HUES64 (cell line): ENCODE measurements around the gene CLVS2.
A peak's percentile ranks its signal among the peaks of the same experiment; 100 is the strongest.

Experiments used
- H3K27ac ChIP-seq: 2 replicates; pipeline ENCODE4 v1.7.0; 2013; ENCODE audit warnings: low read depth, low read length, inconsistent platforms
- H3K27me3 ChIP-seq: 2 replicates; pipeline ENCODE4 v1.6.1; 2013; ENCODE audit warnings: mild to moderate bottlenecking, low read length; ENCODE audit not compliant: insufficient read depth
- H3K36me3 ChIP-seq: 2 replicates; pipeline ENCODE4 v1.6.1; 2013; ENCODE audit warnings: mild to moderate bottlenecking, low read length; ENCODE audit not compliant: insufficient read depth
- H3K4me1 ChIP-seq: 2 replicates; pipeline ENCODE4 v1.6.1; 2013; ENCODE audit warnings: mild to moderate bottlenecking, low read length, moderate library complexity; ENCODE audit not compliant: insufficient read depth
- H3K4me3 ChIP-seq: 2 replicates; pipeline ENCODE4 v1.5.1; 2013; ENCODE audit warnings: mild to moderate bottlenecking, low read length, moderate library complexity
- H3K9ac ChIP-seq: 2 replicates; pipeline ENCODE4 v1.6.1; 2013; ENCODE audit warnings: mild to moderate bottlenecking, low read depth, low read length
- H3K9me3 ChIP-seq: 2 replicates; pipeline ENCODE4 v1.6.1; 2013; ENCODE audit warnings: low read depth, low read length; ENCODE audit not compliant: insufficient read depth
- WGBS: fragments of 150-250, 120-280 bp; methylation state at CpG from one replicate; pipeline ENCODE4 v1.1.7; 2013; ENCODE audit warnings: missing lambda C conversion rate; 5-methylcytosine and 5-hydroxymethylcytosine counted together

CLVS2 gene

DNA sequence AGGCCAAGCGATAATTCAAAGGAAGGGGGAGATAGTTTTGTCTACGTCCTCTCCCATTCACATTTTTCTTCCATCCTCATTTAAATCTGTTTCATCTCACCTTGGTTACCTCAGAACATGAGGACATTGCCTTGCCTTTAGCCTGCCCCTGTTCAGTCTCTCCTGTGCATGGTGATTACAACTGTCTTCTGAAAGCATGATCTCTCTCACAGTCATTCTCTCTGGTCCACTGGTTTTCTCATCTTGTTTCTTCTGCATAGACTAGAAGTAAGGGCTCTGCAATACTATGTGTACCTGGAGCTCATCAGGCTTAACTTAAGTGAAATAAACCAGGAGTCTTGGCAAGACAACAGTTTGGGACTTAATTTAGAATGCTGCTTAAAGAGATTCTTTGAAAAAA lies 31.4 kb downstream of the CLVS2 start:
- WGBS = 88% methylated on average over 2 of the region's 2 CpGs
- no peaks in the 10 kb centered on the region for H3K4me1 ChIP-seq
- no peaks in the 10 kb centered on the region for H3K27me3 ChIP-seq
- no peak overlapping the region for H3K9ac ChIP-seq
- no peak overlapping the region for H3K27ac ChIP-seq
- no peak overlapping the region for H3K4me3 ChIP-seq
- H3K36me3 ChIP-seq = no peaks in the 10 kb centered on the region
- H3K9me3 ChIP-seq = no peaks in the 10 kb centered on the region

DNA sequence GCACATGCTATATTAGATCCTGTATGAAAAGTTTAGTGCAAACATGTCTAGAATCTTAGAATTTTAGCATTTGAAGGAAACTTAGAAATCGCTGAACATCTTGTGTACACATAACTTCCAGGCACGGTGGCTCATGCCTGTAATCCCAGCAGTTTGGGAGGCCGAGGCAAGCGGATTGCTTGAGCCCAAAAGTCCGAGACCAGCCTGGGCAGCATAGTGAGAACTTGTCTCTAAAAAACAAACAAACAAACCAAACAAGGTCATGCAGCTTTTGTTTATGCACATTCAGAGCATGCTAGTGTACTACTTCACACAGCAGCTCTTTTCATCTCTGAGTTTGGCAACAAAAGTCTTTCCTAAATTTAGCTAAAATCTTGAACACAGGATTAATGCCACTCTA lies 32.2 kb downstream of the CLVS2 start:
- H3K9ac ChIP-seq = no peak overlapping the region
- H3K4me3 ChIP-seq = no peak overlapping the region
- H3K36me3 ChIP-seq = no peaks in the 10 kb centered on the region
- no peaks in the 10 kb centered on the region for H3K9me3 ChIP-seq
- no peaks in the 10 kb centered on the region for H3K4me1 ChIP-seq
- WGBS = 83% methylated on average over 5 of the region's 5 CpGs
- no peaks in the 10 kb centered on the region for H3K27me3 ChIP-seq
- no peak overlapping the region for H3K27ac ChIP-seq

DNA sequence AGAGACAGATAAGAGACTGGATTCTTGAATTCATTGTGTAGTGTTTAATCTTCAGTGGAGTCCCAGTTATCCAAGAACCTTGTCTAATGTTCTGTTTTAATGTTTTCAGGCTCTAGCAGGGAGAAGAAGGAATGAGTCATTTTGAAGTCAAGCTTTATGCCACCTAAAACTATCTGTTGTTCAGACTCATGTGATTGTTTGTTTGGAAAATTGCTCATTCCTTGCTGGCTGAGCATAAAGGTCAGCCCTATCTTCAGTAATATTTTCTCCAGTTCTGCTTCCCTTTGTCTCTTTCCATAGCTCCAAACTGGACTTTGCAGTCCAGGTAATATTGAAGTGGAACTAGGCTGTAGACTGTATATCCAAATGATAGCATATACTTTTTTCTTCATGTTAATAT lies 34.2 kb downstream of the CLVS2 start:
- no peaks in the 10 kb centered on the region for H3K27me3 ChIP-seq
- no peak overlapping the region for H3K27ac ChIP-seq
- H3K36me3 ChIP-seq = no peaks in the 10 kb centered on the region
- no peaks in the 10 kb centered on the region for H3K4me1 ChIP-seq
- H3K9me3 ChIP-seq = no peaks in the 10 kb centered on the region
- H3K4me3 ChIP-seq = no peak overlapping the region
- no peak overlapping the region for H3K9ac ChIP-seq

DNA sequence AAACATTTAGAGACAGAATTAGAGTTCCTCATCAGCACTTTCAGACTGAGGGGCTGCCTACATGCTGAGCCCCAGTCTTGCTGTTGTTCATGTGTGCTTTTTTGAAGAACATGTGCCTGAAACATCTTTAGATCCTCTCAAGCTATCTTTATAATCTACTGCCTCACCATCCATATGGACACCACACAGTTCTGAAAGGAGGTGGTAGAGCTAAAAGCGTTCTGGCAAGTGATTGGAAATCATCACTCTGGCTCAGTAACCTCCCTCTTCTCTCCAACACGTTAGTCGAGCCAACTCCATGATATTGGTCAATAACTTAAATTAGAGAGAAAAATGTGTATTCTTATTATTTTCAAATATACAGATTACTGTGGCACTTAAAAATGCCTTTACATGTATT lies 40.6 kb downstream of the CLVS2 start:
- H3K27ac ChIP-seq = no peak overlapping the region
- H3K9me3 ChIP-seq = no peaks in the 10 kb centered on the region
- H3K9ac ChIP-seq = no peak overlapping the region
- no peak overlapping the region for H3K4me3 ChIP-seq
- H3K27me3 ChIP-seq = no peaks in the 10 kb centered on the region
- H3K4me1 ChIP-seq = no peaks in the 10 kb centered on the region
- H3K36me3 ChIP-seq = no peaks in the 10 kb centered on the region
- WGBS = 80% methylated on average over 1 of the region's 3 CpGs

DNA sequence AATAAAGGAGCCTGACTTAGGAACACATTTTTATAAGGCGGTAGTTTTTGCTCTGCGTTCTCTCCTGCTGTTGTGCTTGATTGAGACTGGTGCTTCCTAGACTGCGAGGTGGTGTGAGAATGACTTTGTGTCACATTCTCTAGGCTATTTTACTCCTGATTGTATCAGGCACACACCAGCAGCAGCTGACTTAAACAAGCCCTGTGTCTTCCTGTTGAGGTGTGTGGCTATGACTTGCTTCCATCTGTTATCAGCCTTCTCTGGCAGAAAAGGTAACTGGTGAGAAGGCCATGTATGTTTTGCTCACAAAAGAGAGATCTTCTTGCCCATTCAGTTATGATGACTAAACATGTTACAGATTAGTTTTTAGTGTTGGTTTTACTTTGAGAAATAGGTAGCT lies 43.4 kb downstream of the CLVS2 start:
- Histone ChIP-seq H3K27ac (no peak overlapping the region), H3K4me3 (no peak overlapping the region), H3K36me3 (no peaks in the 10 kb centered on the region), H3K9me3 (no peaks in the 10 kb centered on the region), H3K27me3 (no peaks in the 10 kb centered on the region), H3K9ac (no peak overlapping the region), H3K4me1 (no peaks in the 10 kb centered on the region)
- 91% methylated on average over 3 of the region's 3 CpGs for WGBS

DNA sequence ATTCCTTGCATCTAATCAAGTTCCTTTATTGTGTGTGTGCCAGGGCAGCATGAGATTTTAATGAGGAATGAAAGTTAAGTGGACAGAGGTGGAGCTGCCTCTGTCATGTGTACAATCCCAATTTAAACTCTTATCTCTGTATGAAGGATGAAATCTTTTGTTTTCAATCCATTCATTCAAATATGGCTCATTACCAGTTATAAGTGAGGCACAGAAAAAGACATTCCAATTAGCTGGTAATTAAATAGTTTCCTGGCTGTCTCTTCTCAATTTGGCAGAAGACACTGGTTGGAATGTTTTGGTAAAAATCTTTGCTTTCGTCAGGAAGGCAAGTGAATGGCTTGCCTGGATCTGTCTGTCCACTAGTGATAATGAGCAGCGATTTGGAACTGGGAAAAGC lies 46.4 kb downstream of the CLVS2 start:
- no peak overlapping the region for H3K9ac ChIP-seq
- H3K27me3 ChIP-seq = no peaks in the 10 kb centered on the region
- no peak overlapping the region for H3K4me3 ChIP-seq
- no peaks in the 10 kb centered on the region for H3K9me3 ChIP-seq
- WGBS = 95% methylated on average over 2 of the region's 2 CpGs
- no peaks in the 10 kb centered on the region for H3K36me3 ChIP-seq
- H3K4me1 ChIP-seq = no peaks in the 10 kb centered on the region
- H3K27ac ChIP-seq = no peak overlapping the region

DNA sequence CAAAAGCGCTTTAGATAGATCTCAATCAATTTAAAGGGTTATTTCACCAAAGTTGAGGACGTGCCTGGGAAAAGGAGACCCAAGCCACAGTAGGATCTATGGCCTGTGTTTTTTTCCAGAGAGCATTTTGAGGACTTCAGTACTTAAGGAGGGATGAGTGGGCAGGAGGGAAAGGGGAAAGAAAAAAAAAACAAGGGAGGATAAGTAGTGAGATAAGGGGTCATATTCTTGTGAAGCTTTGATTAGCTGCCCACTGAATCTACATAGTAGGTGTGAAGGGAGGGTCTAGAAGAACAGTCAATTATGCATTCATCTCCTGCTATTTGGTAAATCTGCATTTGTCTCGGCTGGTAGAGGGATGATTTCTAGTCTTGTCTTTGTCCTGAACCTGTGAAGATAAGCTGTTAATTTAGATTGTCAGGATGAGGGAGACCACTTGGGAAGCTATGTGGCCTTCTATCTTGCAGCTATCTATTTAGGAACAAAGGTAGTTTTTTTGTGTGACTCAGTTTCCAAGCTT lies 48.4 kb downstream of the CLVS2 start:
- 88% methylated on average over 3 of the region's 3 CpGs for WGBS
- Histone ChIP-seq H3K9ac (no peak overlapping the region), H3K9me3 (no peaks in the 10 kb centered on the region), H3K4me3 (no peak overlapping the region), H3K27me3 (no peaks in the 10 kb centered on the region), H3K36me3 (no peaks in the 10 kb centered on the region), H3K27ac (no peak overlapping the region), H3K4me1 (no peaks in the 10 kb centered on the region)

DNA sequence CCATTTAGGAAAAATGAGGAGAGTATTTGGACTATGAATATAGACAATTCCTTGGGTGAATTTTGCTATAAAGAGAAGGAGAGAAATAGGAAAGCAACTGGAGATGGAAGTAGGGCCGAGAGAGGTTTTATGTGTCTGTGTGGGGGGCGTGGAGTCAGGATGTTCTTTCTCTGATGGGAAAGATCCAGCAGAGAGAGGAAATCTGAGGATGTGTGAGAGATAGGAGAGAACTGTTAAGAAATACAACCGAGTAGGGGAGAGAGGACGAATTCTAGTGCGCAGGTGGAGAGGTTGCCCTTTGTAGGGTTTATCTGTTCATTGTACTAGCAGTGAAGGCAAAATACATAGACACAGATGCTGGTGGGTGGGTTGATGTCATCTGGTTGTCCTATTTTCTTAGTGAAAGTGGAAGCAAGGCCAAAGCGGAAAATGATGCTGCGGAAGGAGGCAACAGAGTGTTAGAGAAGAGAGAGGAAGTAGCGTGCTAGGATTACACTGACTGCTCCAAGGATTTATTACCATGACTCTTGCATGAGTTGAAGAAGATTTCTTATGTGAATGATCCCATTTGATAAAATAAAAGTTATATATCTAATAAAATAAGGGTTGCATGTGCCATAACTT lies 57.7 kb downstream of the CLVS2 start:
- Histone ChIP-seq H3K36me3 (no peaks in the 10 kb centered on the region), H3K27me3 (no peaks in the 10 kb centered on the region), H3K9me3 (no peaks in the 10 kb centered on the region), H3K4me3 (no peak overlapping the region), H3K27ac (no peak overlapping the region), H3K4me1 (no peaks in the 10 kb centered on the region), H3K9ac (no peak overlapping the region)
- WGBS = 93% methylated on average over 8 of the region's 8 CpGs

DNA sequence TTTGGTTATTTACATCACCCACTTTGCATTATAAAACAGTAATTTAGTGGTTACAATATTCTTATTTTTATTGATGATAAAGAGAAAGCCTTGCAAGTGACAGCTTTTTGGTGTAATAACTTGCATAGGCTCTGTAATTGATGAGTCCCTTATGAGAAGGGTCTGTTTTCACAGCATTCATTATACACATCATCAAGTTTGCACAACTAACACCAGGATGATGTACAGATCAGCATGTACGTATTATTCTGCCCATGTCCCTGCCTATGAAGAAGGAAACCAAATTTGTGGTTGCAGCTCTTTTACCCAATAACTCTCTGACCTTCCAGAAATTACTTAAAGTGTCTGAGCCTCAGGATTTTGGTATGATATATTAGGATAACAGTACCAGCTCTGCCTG lies 59.2 kb downstream of the CLVS2 start:
- Histone ChIP-seq H3K27me3 (no peaks in the 10 kb centered on the region), H3K4me3 (no peak overlapping the region), H3K4me1 (no peaks in the 10 kb centered on the region), H3K27ac (no peak overlapping the region), H3K9ac (no peak overlapping the region), H3K36me3 (no peaks in the 10 kb centered on the region), H3K9me3 (no peaks in the 10 kb centered on the region)
- WGBS = 92% methylated on average over 1 of the region's 1 CpG

DNA sequence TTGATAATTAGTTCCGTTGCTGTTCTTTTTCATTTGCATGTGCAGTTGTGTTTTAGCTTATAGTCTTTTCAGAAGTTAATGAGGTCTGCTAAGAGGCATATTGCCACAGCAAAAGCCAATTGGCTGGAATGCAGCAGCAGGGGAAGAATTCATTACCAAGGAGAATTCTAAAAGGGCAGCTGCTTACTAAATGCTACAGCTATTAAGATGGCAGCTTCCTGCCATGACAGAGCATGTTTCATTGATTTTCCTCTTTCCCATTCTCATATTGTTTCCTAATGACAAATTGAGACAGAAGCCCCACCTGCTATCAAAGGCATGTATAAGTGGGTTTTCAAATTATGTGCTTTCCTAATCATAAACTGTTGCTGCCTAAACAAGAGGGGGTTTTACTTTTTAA lies 66.6 kb downstream of the CLVS2 start:
- no peak overlapping the region for H3K4me3 ChIP-seq
- H3K27me3 ChIP-seq = no peaks in the 10 kb centered on the region
- H3K27ac ChIP-seq = peak overlapping the region; percentile 1; the same call in 1 of the 2 replicates
- H3K4me1 ChIP-seq = peaks cover 17% of the 10 kb centered on the region
- H3K36me3 ChIP-seq = no peaks in the 10 kb centered on the region
- H3K9me3 ChIP-seq = no peaks in the 10 kb centered on the region
- whole genome bisulfite sequencing = 62% methylated on average over 1 of the region's 1 CpG
- H3K9ac ChIP-seq = no peak overlapping the region

DNA sequence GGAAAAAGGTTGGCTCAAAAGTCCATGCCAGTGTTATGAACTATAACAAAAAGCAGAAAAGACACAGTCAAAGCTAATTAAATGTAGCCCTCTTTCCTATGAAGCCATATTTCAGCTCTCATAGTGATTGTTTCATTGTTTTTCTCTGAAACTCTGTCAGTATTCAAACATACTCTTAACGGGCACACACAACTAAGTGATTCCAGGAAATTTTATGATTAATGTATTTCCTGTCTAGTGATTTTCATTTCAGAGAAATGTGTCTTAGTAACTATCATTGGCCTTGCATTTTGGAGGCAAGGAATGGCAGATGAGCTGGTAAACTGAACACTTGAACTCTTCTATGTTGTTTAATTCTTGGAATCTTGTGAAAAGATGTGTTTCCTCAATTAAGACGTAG lies 68.0 kb downstream of the CLVS2 start:
- H3K4me1 ChIP-seq = peaks cover 17% of the 10 kb centered on the region
- H3K27ac ChIP-seq = no peak overlapping the region
- H3K9me3 ChIP-seq = no peaks in the 10 kb centered on the region
- no peaks in the 10 kb centered on the region for H3K36me3 ChIP-seq
- no peak overlapping the region for H3K4me3 ChIP-seq
- 88% methylated on average over 2 of the region's 2 CpGs for WGBS
- no peak overlapping the region for H3K9ac ChIP-seq
- no peaks in the 10 kb centered on the region for H3K27me3 ChIP-seq

DNA sequence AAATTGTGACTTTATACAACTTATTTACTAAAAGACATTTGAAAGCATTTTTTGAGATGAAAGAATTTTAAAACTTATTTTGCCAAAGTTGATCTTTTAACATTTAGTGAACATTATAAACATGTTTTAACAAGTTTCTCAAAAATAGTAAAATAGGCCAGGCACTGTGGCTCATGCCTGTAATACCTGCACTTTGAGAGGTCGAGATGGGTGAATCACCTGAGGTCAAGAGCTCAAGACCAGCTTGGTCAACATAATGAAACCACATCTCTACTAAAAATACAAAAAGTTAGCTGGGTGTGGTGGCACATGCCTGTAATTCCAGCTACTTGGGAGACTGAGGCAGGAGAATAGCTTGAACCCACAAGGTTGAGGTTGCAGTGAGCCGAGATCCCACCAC lies 78.6 kb downstream of the CLVS2 start:
- Histone ChIP-seq H3K9me3 (no peaks in the 10 kb centered on the region), H3K9ac (no peak overlapping the region), H3K27ac (no peak overlapping the region), H3K4me1 (no peaks in the 10 kb centered on the region), H3K27me3 (no peaks in the 10 kb centered on the region), H3K36me3 (no peaks in the 10 kb centered on the region), H3K4me3 (no peak overlapping the region)
- 92% methylated on average over 2 of the region's 2 CpGs for WGBS
